ENCODE measurements around the gene SREK1.
"Not testable (repeated sequence)": the region's sequence is repeated elsewhere in the genome, so short reads cannot be mapped to it uniquely, and the experiment has no call there.

SREK1 gene

DNA sequence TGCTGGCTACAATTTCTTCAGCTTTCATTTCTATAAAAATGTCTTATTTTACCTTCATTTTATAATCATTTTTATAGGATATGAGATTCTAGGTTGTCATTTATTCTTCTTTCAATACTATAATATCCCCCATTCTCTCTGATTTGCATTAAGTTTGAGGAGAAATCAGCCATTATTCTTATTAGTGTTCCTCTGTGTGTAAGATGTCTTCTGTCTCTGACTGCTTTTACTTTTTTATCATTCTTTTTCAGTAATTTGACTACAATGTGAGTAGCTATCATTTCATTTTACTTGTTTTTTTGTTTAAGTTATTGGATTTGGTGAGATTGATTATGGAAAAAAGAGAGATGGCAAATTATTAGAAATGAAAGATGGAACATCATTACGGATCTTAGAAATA is 13.6 kb upstream of the SREK1 start:
- no peak for DNase-seq (ENCODE audit: low read depth)
- TF ChIP-seq MYC (IDR thresholded peaks at IDR 0.05; ENCODE audit: low read depth, low read length) (no peak), POLR2A (IDR thresholded peaks at IDR 0.05; ENCODE audit: extremely low read depth, insufficient read length) (no peak)
- TF ChIP-seq, protein P1, sequence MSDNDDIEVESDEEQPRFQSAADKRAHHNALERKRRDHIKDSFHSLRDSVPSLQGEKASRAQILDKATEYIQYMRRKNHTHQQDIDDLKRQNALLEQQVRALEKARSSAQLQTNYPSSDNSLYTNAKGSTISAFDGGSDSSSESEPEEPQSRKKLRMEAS (IDR thresholded peaks at IDR 0.05; ENCODE audit: low read depth, low read length), result no peak
- TF ChIP-seq, protein P2, sequence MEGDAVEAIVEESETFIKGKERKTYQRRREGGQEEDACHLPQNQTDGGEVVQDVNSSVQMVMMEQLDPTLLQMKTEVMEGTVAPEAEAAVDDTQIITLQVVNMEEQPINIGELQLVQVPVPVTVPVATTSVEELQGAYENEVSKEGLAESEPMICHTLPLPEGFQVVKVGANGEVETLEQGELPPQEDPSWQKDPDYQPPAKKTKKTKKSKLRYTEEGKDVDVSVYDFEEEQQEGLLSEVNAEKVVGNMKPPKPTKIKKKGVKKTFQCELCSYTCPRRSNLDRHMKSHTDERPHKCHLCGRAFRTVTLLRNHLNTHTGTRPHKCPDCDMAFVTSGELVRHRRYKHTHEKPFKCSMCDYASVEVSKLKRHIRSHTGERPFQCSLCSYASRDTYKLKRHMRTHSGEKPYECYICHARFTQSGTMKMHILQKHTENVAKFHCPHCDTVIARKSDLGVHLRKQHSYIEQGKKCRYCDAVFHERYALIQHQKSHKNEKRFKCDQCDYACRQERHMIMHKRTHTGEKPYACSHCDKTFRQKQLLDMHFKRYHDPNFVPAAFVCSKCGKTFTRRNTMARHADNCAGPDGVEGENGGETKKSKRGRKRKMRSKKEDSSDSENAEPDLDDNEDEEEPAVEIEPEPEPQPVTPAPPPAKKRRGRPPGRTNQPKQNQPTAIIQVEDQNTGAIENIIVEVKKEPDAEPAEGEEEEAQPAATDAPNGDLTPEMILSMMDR (IDR thresholded peaks at IDR 0.05; ENCODE audit: low read depth, low read length), result no peak
- no peak overlapping the region for H3K4me3 ChIP-seq (ENCODE audit: low read depth, low read length)

DNA sequence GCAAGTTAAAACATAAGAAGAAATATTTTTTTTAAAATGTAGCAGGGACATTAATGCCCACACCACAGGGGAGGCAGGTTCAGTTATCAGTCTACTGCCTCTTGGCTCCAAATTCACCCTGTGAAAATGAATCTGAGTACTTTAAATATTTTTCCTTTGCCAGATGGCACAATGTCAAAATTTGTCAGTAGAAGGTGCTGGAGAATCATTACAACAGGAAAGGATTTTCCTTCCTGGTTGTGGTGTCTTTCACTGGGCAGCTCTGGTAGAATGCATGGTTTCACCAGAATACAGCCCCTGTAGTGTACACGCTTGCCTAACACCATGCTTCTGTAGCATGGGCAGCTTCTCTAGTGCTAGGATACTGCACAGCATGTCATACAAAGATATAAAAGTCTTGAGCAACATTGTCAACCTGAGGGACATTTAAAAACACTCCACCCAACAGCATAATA is 9.7 kb upstream of the SREK1 start:
- DNase-seq (ENCODE audit: low read depth), result no peak
- no peak for TF ChIP-seq MYC (IDR thresholded peaks at IDR 0.05; ENCODE audit: low read depth, low read length)
- TF ChIP-seq POLR2A (IDR thresholded peaks at IDR 0.05; ENCODE audit: extremely low read depth, insufficient read length), result no peak
- TF ChIP-seq, protein P1 (IDR thresholded peaks at IDR 0.05; ENCODE audit: low read depth, low read length), result no peak
- TF ChIP-seq, protein P2 (IDR thresholded peaks at IDR 0.05; ENCODE audit: low read depth, low read length), result no peak
- no peak overlapping the region for H3K4me3 ChIP-seq (ENCODE audit: low read depth, low read length)

DNA sequence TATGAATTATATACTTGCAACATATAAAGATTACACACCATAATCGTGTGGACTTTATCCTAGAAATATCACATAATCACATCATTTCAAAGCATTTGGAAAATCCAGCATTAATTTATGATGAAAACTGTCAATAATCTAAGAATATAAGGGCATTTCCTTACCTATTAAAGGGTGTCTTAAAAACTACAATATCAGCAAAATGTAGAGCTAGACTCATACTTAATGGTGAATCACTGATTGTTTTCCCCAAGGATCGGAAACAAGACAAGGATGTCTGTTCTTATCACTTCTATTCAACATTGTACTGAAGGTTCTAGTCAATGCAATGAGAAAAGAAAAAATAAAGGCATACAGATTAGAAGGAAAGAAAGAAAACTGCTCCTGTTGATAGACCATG is 8.0 kb upstream of the SREK1 start:
- no peak for DNase-seq (ENCODE audit: low read depth)
- TF ChIP-seq MYC (IDR thresholded peaks at IDR 0.05; ENCODE audit: low read depth, low read length) (no peak), POLR2A (IDR thresholded peaks at IDR 0.05; ENCODE audit: extremely low read depth, insufficient read length) (no peak)
- TF ChIP-seq, protein P2 (IDR thresholded peaks at IDR 0.05; ENCODE audit: low read depth, low read length), result no peak
- TF ChIP-seq, protein P1 (IDR thresholded peaks at IDR 0.05; ENCODE audit: low read depth, low read length), result no peak
- no peak overlapping the region for H3K4me3 ChIP-seq (ENCODE audit: low read depth, low read length)

DNA sequence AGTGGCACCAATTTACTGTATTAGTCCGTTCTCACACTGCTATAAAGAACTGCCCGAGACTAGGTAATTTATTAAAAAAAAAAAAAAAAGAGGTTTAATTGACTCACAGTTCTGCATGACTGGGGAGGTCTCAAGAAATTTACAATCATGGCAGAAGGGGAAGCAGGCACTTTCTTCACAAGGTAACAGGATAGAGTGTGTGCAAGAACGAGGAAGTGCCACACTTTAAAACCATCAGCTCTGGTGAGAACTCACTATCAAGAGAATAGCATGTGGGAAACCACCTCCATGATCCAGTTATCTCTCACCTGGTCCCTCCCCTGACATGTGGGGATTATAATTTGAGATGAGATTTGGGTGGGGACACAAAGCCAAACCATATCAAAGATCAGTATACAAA is 7.2 kb upstream of the SREK1 start:
- DNase-seq (ENCODE audit: low read depth), result peak; percentile 45
- H3K4me3 ChIP-seq (ENCODE audit: low read depth, low read length), result not testable (repeated sequence)

DNA sequence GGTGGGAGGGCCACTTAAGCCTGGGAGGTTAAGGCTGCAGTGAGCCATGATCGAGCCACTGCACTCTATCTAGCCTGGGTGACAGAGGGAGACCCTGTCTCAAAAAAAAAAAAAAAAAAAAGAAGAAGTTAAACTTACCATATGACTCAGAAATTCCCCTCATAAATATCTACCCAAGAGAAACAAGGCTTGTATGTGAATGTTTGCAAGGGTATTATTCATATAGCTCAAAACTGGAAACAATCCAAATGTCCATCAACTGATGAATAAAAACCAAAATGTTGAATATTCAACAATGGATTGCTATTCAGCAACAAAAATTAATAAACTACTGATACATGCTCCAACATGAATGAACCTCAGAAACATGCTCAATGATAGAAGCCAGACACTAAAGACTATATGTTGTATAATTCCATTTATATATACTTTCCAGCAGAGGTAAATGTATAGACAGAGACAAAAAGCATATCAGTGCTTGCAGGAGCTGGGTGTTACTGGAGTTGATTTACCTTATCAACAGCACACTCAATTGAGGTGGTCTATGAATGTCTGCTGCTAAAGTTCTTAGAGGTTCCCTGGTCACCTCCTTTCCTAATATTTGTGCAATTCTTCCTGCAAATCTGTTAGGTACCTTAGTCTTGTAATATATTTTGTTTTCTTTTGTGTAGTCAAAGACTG is 5.3 kb upstream of the SREK1 start:
- peak; percentile 65 for DNase-seq (ENCODE audit: low read depth)
- no peak overlapping the region for H3K4me3 ChIP-seq (ENCODE audit: low read depth, low read length)
- TF ChIP-seq, protein P2 (IDR thresholded peaks at IDR 0.05; ENCODE audit: low read depth, low read length), result no peak
- no peak for TF ChIP-seq MYC (IDR thresholded peaks at IDR 0.05; ENCODE audit: low read depth, low read length)
- TF ChIP-seq, protein P1 (IDR thresholded peaks at IDR 0.05; ENCODE audit: low read depth, low read length), result no peak
- TF ChIP-seq POLR2A (IDR thresholded peaks at IDR 0.05; ENCODE audit: extremely low read depth, insufficient read length), result no peak

DNA sequence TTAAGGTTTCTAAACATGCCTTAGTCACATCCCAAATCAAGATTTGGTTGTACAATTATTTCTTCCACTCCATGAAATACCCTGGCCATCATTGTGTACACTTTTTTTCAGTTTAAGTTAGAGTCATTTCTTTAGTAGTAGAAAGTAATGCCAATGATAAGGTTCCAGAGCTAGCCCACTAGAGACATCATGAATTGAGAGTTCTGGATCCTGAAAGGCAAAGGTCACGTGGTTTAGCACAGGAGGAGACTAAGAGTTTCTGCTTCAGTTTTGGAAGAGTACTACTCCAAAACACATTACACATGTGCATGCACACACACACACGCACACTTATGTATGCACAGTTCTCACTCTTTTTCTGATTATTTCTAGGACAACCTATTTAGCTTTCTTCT is 4.8 kb upstream of the SREK1 start:
- no peak for DNase-seq (ENCODE audit: low read depth)
- no peak for TF ChIP-seq MYC (IDR thresholded peaks at IDR 0.05; ENCODE audit: low read depth, low read length)
- TF ChIP-seq POLR2A (IDR thresholded peaks at IDR 0.05; ENCODE audit: extremely low read depth, insufficient read length), result no peak
- TF ChIP-seq, protein P1 (IDR thresholded peaks at IDR 0.05; ENCODE audit: low read depth, low read length), result no peak
- TF ChIP-seq, protein P2 (IDR thresholded peaks at IDR 0.05; ENCODE audit: low read depth, low read length), result no peak
- no peak overlapping the region for H3K4me3 ChIP-seq (ENCODE audit: low read depth, low read length)

All from NB4 (cell line).